ENCODE results near the gene RAB3C.

The RAB3C gene

GRCh38 chr5:58868931-58869330 lies 286.1 kb downstream of the RAB3C start:
- no peaks in the 10 kb centered on the region for H3F3A ChIP-seq (ENCODE audit: insufficient read depth, low read length)
- no peak for TF ChIP-seq CTCF (IDR thresholded peaks at IDR 0.05; ENCODE audit: low read length)
- no peak for TF ChIP-seq EZH2phosphoT487 (IDR thresholded peaks at IDR 0.05; ENCODE audit: low read length)
- no peaks in the 10 kb centered on the region for H3K9me3 ChIP-seq (replicated peaks; ENCODE audit: insufficient read depth, low read length)
- no peaks in the 10 kb centered on the region for H3K9me2 ChIP-seq (replicated peaks; ENCODE audit: insufficient read depth, low read length)
- H3K79me2 ChIP-seq (ENCODE audit: low read length): no peaks in the 10 kb centered on the region
- no peak overlapping the region for H3K4me2 ChIP-seq (ENCODE audit: low read depth, low read length)
- no peak overlapping the region for H3K9ac ChIP-seq (ENCODE audit: low read length)
- no peak for DNase-seq
- no peak overlapping the region for H3K4me3 ChIP-seq (ENCODE audit: low read length)
- no peaks in the 10 kb centered on the region for H3K27me3 ChIP-seq (replicated peaks; ENCODE audit: insufficient read depth, low read length)
- no peaks in the 10 kb centered on the region for H3K36me3 ChIP-seq (replicated peaks; ENCODE audit: insufficient read depth, low read length)
- H3K27ac ChIP-seq (ENCODE audit: low read length): no peak overlapping the region
- H2AFZ ChIP-seq (ENCODE audit: low read length): no peak overlapping the region
- H3K4me1 ChIP-seq (ENCODE audit: low read length): no peaks in the 10 kb centered on the region
- H4K20me1 ChIP-seq (ENCODE audit: insufficient read depth, low read length): no peaks in the 10 kb centered on the region

GRCh38 chr5:58871648-58872242 lies 288.9 kb downstream of the RAB3C start:
- no peaks in the 10 kb centered on the region for H3K9me2 ChIP-seq (replicated peaks; ENCODE audit: insufficient read depth, low read length)
- TF ChIP-seq CTCF (IDR thresholded peaks at IDR 0.05; ENCODE audit: low read length) (peak; percentile 45), EZH2 (optimal IDR thresholded peaks at IDR 0.05; ENCODE audit: low read depth, low read length) (no peak), EZH2phosphoT487 (IDR thresholded peaks at IDR 0.05; ENCODE audit: low read length) (no peak)
- H3K36me3 ChIP-seq (replicated peaks; ENCODE audit: insufficient read depth, low read length): no peaks in the 10 kb centered on the region
- no peaks in the 10 kb centered on the region for H3K9me3 ChIP-seq (replicated peaks; ENCODE audit: insufficient read depth, low read length)
- H3F3A ChIP-seq (ENCODE audit: insufficient read depth, low read length): no peaks in the 10 kb centered on the region
- H3K9ac ChIP-seq (ENCODE audit: low read length): no peak overlapping the region
- no peaks in the 10 kb centered on the region for H3K27me3 ChIP-seq (replicated peaks; ENCODE audit: insufficient read depth, low read length)
- no peak overlapping the region for H3K4me3 ChIP-seq (ENCODE audit: low read length)
- H4K20me1 ChIP-seq (ENCODE audit: insufficient read depth, low read length): no peaks in the 10 kb centered on the region
- no peak overlapping the region for H3K4me2 ChIP-seq (ENCODE audit: low read depth, low read length)
- H3K4me1 ChIP-seq (ENCODE audit: low read length): no peaks in the 10 kb centered on the region
- no peak overlapping the region for H2AFZ ChIP-seq (ENCODE audit: low read length)
- no peaks in the 10 kb centered on the region for H3K79me2 ChIP-seq (ENCODE audit: low read length)
- H3K27ac ChIP-seq (ENCODE audit: low read length): no peak overlapping the region
- DNase-seq: peak; percentile 56

GRCh38 chr5:58872670-58873273 lies 289.9 kb downstream of the RAB3C start:
- no peaks in the 10 kb centered on the region for H3K27me3 ChIP-seq (replicated peaks; ENCODE audit: insufficient read depth, low read length)
- H4K20me1 ChIP-seq (ENCODE audit: insufficient read depth, low read length): no peaks in the 10 kb centered on the region
- no peak overlapping the region for H3K4me2 ChIP-seq (ENCODE audit: low read depth, low read length)
- no peaks in the 10 kb centered on the region for H3K4me1 ChIP-seq (ENCODE audit: low read length)
- H3F3A ChIP-seq (ENCODE audit: insufficient read depth, low read length): no peaks in the 10 kb centered on the region
- DNase-seq: no peak
- H3K4me3 ChIP-seq (ENCODE audit: low read length): no peak overlapping the region
- H2AFZ ChIP-seq (ENCODE audit: low read length): no peak overlapping the region
- H3K27ac ChIP-seq (ENCODE audit: low read length): no peak overlapping the region
- TF ChIP-seq EZH2phosphoT487 (IDR thresholded peaks at IDR 0.05; ENCODE audit: low read length) (no peak), CTCF (IDR thresholded peaks at IDR 0.05; ENCODE audit: low read length) (no peak), EZH2 (optimal IDR thresholded peaks at IDR 0.05; ENCODE audit: low read depth, low read length) (no peak)
- no peaks in the 10 kb centered on the region for H3K9me2 ChIP-seq (replicated peaks; ENCODE audit: insufficient read depth, low read length)
- H3K9me3 ChIP-seq (replicated peaks; ENCODE audit: insufficient read depth, low read length): no peaks in the 10 kb centered on the region
- no peak overlapping the region for H3K9ac ChIP-seq (ENCODE audit: low read length)
- no peaks in the 10 kb centered on the region for H3K79me2 ChIP-seq (ENCODE audit: low read length)
- no peaks in the 10 kb centered on the region for H3K36me3 ChIP-seq (replicated peaks; ENCODE audit: insufficient read depth, low read length)
